ENCODE measurements around the gene SUSD5.

The SUSD5 gene

DNA sequence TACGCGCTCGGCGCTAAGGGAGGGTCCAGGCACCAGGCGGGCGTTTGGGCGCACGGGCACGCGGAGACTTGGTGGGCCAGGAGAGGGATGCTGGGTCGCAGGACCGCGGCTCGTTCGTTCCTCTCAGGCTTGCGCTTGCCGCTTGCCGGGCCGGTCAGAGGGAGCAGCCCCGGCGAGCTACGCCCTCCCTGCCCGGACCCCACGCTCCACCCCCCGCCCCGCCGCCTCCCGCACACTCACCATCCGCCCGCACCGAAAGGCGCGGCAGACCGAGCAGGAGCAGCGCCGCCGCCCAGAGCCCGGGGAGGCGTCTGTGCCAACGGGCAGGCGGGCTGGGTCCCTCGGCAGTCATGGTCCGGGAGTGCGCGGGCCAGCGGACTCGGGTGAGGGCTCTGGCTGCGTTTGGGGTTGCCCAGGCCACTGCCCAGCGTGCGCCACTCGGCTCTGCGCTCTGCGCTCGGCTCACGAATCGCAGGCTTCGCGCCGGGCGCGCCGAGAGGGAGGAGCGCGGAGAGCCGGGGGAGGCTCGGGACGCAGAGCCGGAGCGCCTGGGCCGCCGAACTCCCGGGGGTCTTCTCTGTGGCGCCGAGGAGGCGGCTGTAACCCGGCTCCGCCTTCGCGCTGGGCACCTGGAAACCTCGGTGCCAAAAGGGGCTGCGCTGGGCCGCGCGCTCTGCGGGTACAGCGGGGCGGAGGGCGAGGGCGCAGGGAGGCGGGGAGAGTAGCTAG, at the start of gene SUSD5:
Gene SUSD5, minus strand, starts transcription at position 365 of the 729 bp plus-strand sequence. Its CDS starts 13 bp downstream, at position 352.
- DNase-seq (ENCODE audit: low read depth in 2 of 2): no peak

DNA sequence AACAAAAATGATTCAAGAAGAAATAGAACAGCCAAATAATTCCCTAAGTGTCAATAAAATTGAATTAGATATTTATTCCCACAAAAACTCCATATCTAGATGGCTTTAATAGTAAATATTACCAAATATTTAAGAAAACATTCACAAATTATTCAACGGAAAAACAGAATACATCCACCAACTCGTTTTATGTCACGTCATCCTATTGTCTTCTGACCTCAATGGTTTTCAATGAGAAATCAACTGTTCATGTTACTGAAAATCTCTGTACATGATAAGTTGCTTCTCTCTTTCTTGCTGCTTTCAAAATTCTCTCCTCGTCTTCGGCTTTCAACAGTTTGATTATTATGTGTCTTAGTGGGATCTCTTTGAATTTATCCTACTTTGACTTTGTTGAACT, 41.5 kb upstream of the SUSD5 start:
- no peak for DNase-seq (ENCODE audit: low read depth in 2 of 2)

DNA sequence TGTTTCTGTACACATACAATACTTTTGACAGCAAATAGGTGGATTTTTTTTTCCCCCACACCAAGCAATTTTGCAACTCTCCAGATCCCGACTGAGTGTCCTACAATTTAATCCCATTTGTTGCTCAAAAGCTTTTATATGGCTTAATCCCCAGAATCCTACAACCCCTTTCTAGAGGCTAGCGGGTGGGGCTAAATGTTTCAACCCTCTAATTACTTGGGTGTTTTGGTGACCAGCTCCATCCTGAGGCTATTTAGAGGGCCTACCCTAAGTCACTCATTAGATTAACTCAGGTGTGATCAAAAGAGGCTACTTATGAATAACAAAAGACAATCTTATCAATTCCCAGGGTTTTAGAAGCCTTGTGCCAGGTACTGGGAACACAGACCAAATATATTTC, 37.6 kb upstream of the SUSD5 start:
- DNase-seq (ENCODE audit: low read depth in 2 of 2): no peak

DNA sequence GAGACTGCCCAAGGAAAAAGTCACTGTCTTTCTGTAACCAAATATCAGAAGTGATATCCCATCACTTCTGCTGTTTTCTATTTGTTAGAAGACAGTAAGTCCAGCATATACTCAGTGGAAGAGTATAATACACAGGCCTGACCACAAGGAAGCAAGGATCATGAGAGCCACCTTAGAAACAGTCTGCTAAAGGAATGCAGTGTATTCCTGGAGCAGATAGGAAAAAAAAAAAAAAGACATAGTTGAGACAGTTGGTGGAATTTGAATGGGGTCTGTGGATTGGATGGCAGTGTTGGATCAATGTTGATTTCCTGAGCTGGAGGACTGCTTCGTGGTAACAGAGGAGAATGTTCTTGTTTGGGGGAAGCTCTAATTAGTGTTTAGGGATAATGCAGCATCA, 32.1 kb upstream of the SUSD5 start:
- no peak for DNase-seq (ENCODE audit: low read depth in 2 of 2)

DNA sequence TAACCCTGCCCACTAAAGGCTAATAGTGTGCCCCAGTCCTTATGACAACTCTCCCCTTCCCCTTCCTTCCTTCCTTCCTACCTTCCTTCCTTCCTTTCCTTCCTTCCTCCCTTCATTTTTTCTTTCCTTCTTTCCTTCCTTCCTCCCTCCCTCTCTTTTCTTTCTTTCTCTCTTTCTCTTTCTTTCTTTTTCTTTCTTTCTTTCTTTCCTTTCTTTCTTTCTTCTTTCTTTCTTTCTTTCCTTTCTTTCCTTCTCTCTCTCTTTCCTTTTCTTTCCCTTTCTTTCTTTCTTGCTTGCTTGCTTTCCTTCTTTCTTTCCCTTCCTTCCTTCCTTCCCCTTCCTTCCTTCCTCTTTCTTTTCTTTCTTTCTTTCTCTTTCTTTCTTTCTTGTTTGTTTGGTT, 28.2 kb upstream of the SUSD5 start:
- no peak for DNase-seq (ENCODE audit: low read depth in 2 of 2)

GRCh38 chr3:33240261-33240660, 21.7 kb upstream of the SUSD5 start:
- no peak for DNase-seq (ENCODE audit: low read depth in 2 of 2)

DNA sequence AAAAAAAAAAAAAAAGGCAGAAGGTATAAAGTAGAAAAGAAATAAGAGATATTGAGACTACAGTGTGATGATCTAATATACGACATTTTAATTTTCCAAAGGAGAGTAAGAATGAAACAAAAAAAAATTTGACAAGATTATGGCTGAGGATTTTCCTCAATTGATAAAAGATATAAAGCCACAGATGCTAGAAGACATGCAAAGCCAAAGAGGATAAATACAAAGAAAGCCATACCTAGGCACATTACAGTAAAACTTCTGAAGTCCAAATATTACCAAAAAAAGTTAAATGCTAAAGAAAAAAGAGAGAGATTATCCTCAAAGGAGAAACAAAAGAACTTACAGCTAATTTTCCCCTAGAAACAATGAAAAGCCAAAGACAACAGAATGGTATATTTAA, 20.3 kb upstream of the SUSD5 start:
- DNase-seq (ENCODE audit: low read depth in 2 of 2): no peak

DNA sequence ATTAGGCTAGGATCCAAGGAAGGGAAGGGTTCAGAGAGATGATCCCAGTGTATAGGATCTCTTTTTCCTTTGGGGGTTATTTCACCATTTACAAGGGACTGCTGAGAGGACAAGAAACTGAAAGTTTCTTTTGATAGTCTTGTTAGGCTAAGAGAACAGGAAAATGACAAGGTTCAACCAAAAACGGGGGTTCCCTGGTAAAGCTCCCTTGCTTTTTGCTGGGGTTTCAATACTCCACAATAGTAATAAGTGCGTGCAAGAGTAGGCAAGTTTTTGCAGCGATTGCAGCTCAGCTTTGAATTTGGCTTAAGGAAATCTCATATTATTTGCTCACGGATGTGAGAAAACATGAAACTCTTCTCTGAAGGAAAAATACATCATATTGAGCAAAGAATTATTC, 18.8 kb upstream of the SUSD5 start:
- DNase-seq (ENCODE audit: low read depth in 2 of 2): no peak

DNA sequence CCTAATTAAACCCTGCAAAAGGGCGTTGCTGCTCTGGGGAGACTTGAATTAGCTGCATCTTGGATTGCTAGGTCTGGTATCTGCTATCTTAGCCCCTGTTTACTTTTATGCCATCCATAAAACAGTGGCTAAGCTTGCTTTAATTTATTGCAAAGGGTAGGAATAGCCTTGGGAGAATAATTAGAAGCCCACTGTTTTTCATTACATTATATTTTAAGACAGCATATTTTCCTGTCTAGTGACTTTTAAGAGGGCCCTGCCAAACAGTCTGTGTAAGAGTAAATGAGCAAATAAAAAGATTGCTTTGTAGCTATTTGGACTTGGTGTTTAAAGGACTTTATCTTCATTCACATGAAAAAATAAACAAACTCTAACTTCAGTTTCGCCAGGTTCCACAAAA, 17.4 kb upstream of the SUSD5 start:
- no peak for DNase-seq (ENCODE audit: low read depth in 2 of 2)

DNA sequence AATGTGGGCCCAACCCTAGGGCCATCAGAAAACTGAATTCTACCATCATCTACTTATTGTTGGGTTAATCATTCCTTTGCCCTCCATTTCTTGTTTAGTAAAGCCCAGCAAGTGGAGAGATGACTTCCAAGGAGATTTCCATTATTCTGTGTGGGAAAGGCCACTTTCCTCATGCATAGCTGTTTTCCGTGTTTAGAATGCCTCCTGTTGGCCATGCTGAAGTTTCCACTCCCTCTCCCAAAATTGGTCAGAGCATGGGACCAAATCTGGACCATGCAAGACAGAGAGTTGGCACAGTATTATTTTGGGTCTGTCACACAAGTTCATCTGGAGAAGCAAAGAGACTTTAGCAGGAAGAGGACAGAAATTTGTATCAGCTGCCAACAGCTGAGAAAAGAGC, 15.3 kb upstream of the SUSD5 start:
- DNase-seq (ENCODE audit: low read depth in 2 of 2): no peak

- DNase-seq (ENCODE audit: low read depth in 2 of 2): no peak
Observed at GRCh38 chr3:33231756-33232465, 13.3 kb upstream of the SUSD5 start.

- no peak for DNase-seq (ENCODE audit: low read depth in 2 of 2)
Observed at GRCh38 chr3:33229947-33230346, 11.3 kb upstream of the SUSD5 start.

GRCh38 chr3:33229066-33229465, 10.5 kb upstream of the SUSD5 start:
- DNase-seq (ENCODE audit: low read depth in 2 of 2): no peak

GRCh38 chr3:33221241-33221640, 2.6 kb upstream of the SUSD5 start:
- no peak for DNase-seq (ENCODE audit: low read depth in 2 of 2)

DNA sequence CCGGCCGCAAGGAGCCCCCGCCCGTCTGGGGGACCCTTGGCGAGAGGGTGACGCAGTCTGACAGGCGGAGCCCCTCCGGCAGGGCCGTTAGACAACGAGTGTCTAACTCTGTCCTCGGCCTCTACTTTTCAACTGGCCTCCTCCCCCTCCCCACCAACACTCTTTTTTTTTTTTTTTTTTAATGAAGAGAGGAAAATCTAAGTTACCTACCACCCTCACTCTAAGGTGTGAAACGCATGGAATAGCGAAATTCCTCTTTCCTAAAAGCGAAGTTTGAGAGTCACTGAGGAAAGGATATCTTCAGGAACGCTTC, 521 bp upstream of the SUSD5 start:
- no peak for DNase-seq (ENCODE audit: low read depth in 2 of 2)

GRCh38 chr3:33217866-33218445, 654 bp downstream of the SUSD5 start:
- DNase-seq (ENCODE audit: low read depth in 2 of 2): no peak

DNA sequence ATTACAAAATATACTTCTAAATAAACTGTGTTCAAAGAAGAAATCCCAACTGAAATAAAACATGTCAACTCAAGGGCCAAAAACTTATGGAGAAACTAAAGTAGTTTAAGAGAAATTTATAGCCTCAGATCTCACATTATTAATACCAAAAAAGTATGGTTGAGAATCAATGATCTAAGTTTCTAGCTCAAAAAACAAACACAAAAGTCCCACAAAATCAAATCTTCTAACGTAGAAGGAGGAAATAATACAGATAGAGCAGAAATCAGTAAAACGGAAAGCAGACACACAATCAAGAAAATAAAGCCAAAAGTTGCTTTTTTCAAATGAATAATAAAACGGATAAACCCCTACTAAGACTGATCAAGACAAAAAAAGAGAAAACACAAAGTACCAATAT, 2.9 kb downstream of the SUSD5 start:
- DNase-seq (ENCODE audit: low read depth in 2 of 2): no peak

- no peak for DNase-seq (ENCODE audit: low read depth in 2 of 2)
Observed at GRCh38 chr3:33212406-33212805, 6.2 kb downstream of the SUSD5 start.

DNA sequence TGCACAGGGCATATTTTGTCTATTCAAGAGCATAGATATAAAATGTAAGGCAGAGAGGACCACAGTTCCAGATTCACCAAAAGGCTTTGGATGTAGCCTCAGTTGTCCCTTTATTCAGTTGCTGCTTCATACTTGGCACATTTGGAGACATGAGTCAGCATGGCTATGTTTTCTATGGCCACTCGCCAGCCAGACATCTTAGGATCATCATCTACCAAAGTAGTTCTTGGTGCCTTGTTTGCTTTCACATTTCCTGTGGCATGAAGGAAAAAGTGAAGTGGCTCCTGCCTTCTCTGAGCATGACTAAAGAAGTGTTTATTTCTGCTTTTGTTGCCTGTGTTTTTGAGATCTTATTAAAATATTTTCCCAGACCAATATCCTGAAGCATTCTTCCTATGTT, 7.2 kb downstream of the SUSD5 start:
- DNase-seq (ENCODE audit: low read depth in 2 of 2): no peak

DNA sequence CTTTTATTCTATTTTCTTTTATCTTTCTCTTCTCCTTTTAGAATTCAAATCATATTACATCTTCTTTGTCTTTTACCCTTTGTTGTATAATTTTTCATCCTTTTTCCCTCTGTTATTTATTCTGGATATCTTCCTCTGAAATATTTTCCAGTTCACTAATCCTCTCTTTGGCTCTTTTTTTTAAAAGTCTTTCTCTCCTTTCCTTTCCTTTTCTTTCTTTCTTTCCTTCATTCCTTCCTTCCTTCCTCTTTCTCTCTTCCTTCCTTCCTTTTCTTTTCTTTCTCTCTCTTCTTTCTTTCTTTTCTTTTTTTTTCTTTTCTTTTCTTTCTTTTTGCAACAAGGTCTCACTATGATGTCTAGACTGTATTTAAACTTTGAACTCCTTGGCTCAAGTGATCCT, 9.3 kb downstream of the SUSD5 start:
- DNase-seq (ENCODE audit: low read depth in 2 of 2): no peak

GRCh38 chr3:33202711-33203457, 15.7 kb downstream of the SUSD5 start:
- DNase-seq (ENCODE audit: low read depth in 2 of 2): no peak

DNA sequence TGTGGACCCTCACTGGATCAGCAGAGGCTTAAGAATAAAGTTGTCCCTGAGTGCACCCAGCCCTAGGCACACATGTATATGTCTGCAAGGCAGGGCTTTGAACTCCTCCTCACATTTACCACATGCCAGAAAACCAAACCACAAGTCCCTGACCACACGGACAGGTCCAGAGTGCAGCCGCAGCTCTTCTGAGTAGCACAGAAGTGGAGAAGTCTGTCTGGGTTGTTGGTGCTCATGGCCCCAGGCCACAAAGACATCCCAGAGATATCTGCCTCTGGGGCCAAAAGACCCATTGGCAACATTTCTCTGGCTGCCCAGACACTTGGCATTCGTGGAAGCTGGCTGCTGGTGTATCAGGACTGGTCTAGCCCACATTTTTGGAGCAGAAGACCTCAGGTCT, 17.4 kb downstream of the SUSD5 start:
- DNase-seq (ENCODE audit: low read depth in 2 of 2): no peak

DNA sequence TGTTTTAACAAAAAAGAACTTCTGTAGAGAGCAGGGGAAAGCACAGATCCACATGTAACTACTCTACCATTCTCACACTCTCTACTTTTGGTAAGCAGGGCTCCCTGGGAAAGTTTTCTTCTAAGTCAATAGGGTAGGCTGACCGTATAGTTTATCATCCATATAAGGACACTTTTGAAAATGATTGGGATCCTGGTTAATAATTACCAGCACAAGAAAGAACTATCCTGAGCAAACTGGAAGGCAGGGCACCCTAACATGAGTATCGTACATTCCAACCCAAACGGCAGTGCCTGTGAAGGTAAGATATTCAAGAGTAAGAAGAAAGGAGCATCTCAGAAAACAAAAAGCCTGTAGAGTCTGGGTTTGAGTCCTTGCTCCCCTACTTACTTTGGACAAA, 22.1 kb downstream of the SUSD5 start:
- no peak for DNase-seq (ENCODE audit: low read depth in 2 of 2)
